ENCODE measurements around the gene STK38. TPM values are rescaled to one million over a fixed set of nuclear protein-coding genes. Genes with fewer than 3 reads are reported as not detected.

STK38 gene
- total and polyA plus RNA-seq, 2 of the 4 experiments (the other 2 are of a cell fraction) = 10.6 to 19.7 TPM

GRCh38 chr6:36504982-36505381 lies 42.3 kb downstream of the STK38 start:
- Histone ChIP-seq H3K27ac (ENCODE audit: insufficient read depth, low read length) (no peak overlapping the region), H4K91ac (ENCODE audit: insufficient read depth, low read depth, low read length) (no peak overlapping the region), H3K23ac (ENCODE audit: low read depth, low read length) (no peak overlapping the region), H2AK9ac (replicated peaks; ENCODE audit: low read depth, low read length, poor library complexity) (no peak overlapping the region), H2BK20ac (ENCODE audit: low read depth, low read length) (no peak overlapping the region), H4K5ac (ENCODE audit: low read depth, low read length) (no peak overlapping the region), H3K4me3 (ENCODE audit: insufficient read depth, low read depth, low read length) (no peak overlapping the region), H2AFZ (replicated peaks; ENCODE audit: low read length, poor library complexity) (no peak overlapping the region), H3K9ac (ENCODE audit: low read depth, low read length) (no peak overlapping the region), H3K14ac (replicated peaks; ENCODE audit: low read depth, low read length) (no peak overlapping the region), H4K8ac (ENCODE audit: low read depth in 2 of 2, low read length in 2 of 2) (no peak overlapping the region), H3K9me1 (ENCODE audit: insufficient read depth, low read length) (0 out of 2 replicates have a peak, but pooled peaks cover under 1% of the 10 kb centered on the region), H3K79me1 (ENCODE audit: low read depth in 1 of 2, low read length in 2 of 2) (peaks cover 1 to 8% of the 10 kb centered on the region in 2 experiments; a peak in 3 of 4 replicates), H3K9me3 (ENCODE audit: control insufficient read depth, insufficient read depth, low read length) (no peaks in the 10 kb centered on the region), H2BK5ac (ENCODE audit: low read depth, low read length, poor library complexity, severe bottlenecking) (no peak overlapping the region), H2AK5ac (ENCODE audit: low read depth, low read length) (no peak overlapping the region), H3K4me2 (ENCODE audit: low read depth, low read length) (no peak overlapping the region), H4K20me1 (ENCODE audit: insufficient read depth, low read length) (peaks cover 1% of the 10 kb centered on the region; the same call in 1 of the 2 replicates), H3K4ac (ENCODE audit: low read depth, low read length) (no peak overlapping the region), H3K36me3 (ENCODE audit: control insufficient read depth, insufficient read depth, low read length) (peaks cover 13% of the 10 kb centered on the region), H3K4me1 (ENCODE audit: control insufficient read depth, insufficient read depth, low read length) (no peaks in the 10 kb centered on the region), H3K27me3 (ENCODE audit: control insufficient read depth, insufficient read depth, low read length) (no peaks in the 10 kb centered on the region), H3K18ac (ENCODE audit: low read depth, low read length) (no peak overlapping the region), H3K56ac (ENCODE audit: extremely low read depth, insufficient read depth, low read length) (no peak overlapping the region), H2BK120ac (ENCODE audit: low read depth, low read length) (no peak overlapping the region), H2BK15ac (ENCODE audit: low read depth, low read length) (no peak overlapping the region)
- TF ChIP-seq CEBPB (IDR thresholded peaks at IDR 0.05; ENCODE audit: low read depth, low read length) (peak; percentile 37; the same call in 1 of the 2 replicates), RCOR1 (IDR thresholded peaks at IDR 0.05; ENCODE audit: insufficient replicate concordance, low read length) (no peak)
- CTCF ChIA-PET = interaction anchor here (1.8 kb wide), 1 partner anchor 13 kb away, joined by 5 read pairs; no protein-coding TSS in a partner anchor
- DNase-seq (peak; percentile 29), ATAC-seq (ENCODE audit: low read depth) (no peak)
- in situ Hi-C loops (cut with MboI; ENCODE audit: low sequenced_read_pairs) (no loop called here), dilution Hi-C loops (cut with HindIII; ENCODE audit: low sequenced_read_pairs, unreplicated experiment) (no loop called here), intact Hi-C loops (cut with micrococcal nuclease) (no loop called here)
- BruUV-seq (replicated peaks) = no TSS peak
- POLR2A ChIA-PET (ENCODE audit: unreplicated experiment) = no interaction called here
- no CpG with 5 or more reads among the region's 2 CpGs for whole genome bisulfite sequencing, 2 experiments (ENCODE audit: extremely low coverage in 2 of 2, insufficient read length in 1 of 2)
